ENCODE measurements around the gene GALNT2. TPM values are rescaled to one million over a fixed set of nuclear protein-coding genes. Genes with fewer than 3 reads are reported as not detected.

The GALNT2 gene
- total and polyA plus RNA-seq, 3 donors from 2014 or later = 63.0 to 135 (median 114) TPM

- H3K36me3 ChIP-seq (ENCODE audit: low read depth, missing control alignments) = no peaks in the 10 kb centered on the region
- H3K27me3 ChIP-seq = no peaks in the 10 kb centered on the region
- intact Hi-C loops (cut with DNase I; ENCODE audit: low total_unique reads) = no loop called here
- 60 to 62% methylated on average over 14 of the region's 14 CpGs for WGBS, 2 donors
- TF ChIP-seq POLR2A (IDR thresholded peaks at IDR 0.05) (no peak), CTCF (IDR thresholded peaks at IDR 0.05) (no peak)
- H3K9me3 ChIP-seq = no peaks in the 10 kb centered on the region
- no peak overlapping the region for H3K4me3 ChIP-seq
- no peak overlapping the region for H3K27ac ChIP-seq
- no peak for DNase-seq
- peaks cover 5% of the 10 kb centered on the region for H3K4me1 ChIP-seq
These were observed 203.7 kb downstream of the GALNT2 start for GRCh38 chr1:230270559-230271281.

GRCh38 chr1:230271300-230272035 lies 204.4 kb downstream of the GALNT2 start:
- Histone ChIP-seq H3K4me3 (no peak overlapping the region), H3K27ac (no peak overlapping the region), H3K4me1 (peaks cover 5% of the 10 kb centered on the region), H3K36me3 (ENCODE audit: low read depth, missing control alignments) (no peaks in the 10 kb centered on the region), H3K27me3 (no peaks in the 10 kb centered on the region), H3K9me3 (no peaks in the 10 kb centered on the region)
- no peak for DNase-seq
- 83 to 93% methylated on average over 16 to 20 of the region's 20 CpGs for WGBS, 2 donors
- intact Hi-C loops (cut with DNase I; ENCODE audit: low total_unique reads) = no loop called here
- TF ChIP-seq CTCF (IDR thresholded peaks at IDR 0.05) (no peak), POLR2A (IDR thresholded peaks at IDR 0.05) (no peak)

DNA sequence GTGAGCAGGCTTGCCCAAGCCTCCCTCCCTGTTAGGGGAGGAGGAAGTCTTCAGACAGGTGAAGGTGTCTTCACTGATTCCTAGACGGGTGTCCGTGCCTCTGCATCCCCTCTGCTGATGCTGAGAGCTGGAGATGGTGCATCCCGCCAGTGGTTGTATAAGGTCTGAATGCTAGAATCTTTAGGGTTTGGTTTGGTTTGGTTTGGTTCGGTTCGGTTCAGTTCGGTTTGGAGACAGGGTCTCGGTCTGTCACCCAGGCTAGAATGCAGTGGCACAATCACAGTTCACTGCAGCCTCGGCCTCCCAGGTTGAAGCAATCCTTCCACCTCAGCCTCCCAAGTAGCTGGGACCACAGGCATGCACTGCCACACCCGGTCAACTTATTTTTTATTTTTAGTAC lies 205.5 kb downstream of the GALNT2 start:
- intact Hi-C loops (cut with DNase I; ENCODE audit: low total_unique reads) = no loop called here
- DNase-seq = no peak
- peaks cover 5% of the 10 kb centered on the region for H3K4me1 ChIP-seq
- WGBS, 2 donors = 96 to 97% methylated on average over 9 of the region's 9 CpGs
- no peaks in the 10 kb centered on the region for H3K9me3 ChIP-seq
- H3K4me3 ChIP-seq = no peak overlapping the region
- H3K27ac ChIP-seq = no peak overlapping the region
- TF ChIP-seq POLR2A (IDR thresholded peaks at IDR 0.05) (no peak), CTCF (IDR thresholded peaks at IDR 0.05) (no peak)
- no peaks in the 10 kb centered on the region for H3K36me3 ChIP-seq (ENCODE audit: low read depth, missing control alignments)
- no peaks in the 10 kb centered on the region for H3K27me3 ChIP-seq

DNA sequence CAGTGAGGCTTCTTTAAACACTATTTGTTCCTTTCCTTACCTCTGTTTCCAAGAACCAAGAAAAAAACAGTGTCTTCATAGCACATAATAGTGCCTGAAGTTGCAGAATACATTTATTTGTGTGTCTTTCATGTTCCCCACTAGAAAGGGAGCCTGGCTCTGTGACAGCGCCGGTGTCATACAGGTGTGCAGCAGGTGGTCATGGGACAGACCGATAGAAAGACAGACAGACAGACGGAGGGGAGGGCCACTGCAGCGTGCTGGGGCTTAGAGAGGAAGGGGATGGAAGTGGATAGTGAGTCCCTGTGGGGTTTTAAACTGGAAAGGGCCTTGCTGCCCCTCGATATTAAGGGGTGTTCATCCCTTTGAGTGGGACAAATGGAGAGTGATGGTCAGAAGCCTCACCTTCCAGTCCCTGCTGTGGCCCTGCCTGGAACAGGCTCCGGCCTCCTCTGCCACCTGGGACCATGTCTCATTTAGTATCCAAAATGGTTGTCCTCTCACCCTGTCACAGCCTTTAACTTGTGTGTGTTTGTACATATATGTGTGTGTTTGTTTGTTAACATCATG lies 206.2 kb downstream of the GALNT2 start:
- DNase-seq = no peak
- WGBS, 2 donors = 84 to 95% methylated on average over 7 of the region's 7 CpGs
- intact Hi-C loops (cut with DNase I; ENCODE audit: low total_unique reads) = no loop called here

More for the DNA sequence above, 206.2 kb downstream of the GALNT2 start:
- Histone ChIP-seq H3K27ac (no peak overlapping the region), H3K4me1 (peaks cover 5% of the 10 kb centered on the region), H3K4me3 (no peak overlapping the region), H3K36me3 (ENCODE audit: low read depth, missing control alignments) (no peaks in the 10 kb centered on the region), H3K9me3 (no peaks in the 10 kb centered on the region), H3K27me3 (no peaks in the 10 kb centered on the region)
- no peak for TF ChIP-seq POLR2A (IDR thresholded peaks at IDR 0.05)
- TF ChIP-seq CTCF (IDR thresholded peaks at IDR 0.05) = no peak
